Keratinocyte (primary cell): ENCODE measurements around the gene C14orf119. TPM values are rescaled to one million over a fixed set of nuclear protein-coding genes. Genes with fewer than 3 reads are reported as not detected.

ENCODE experiments used
- DNase-seq: peaks from one replicate; pipeline ENCODE4 v3.0.0-alpha.2; 2011; ENCODE audit warnings: low read depth, missing footprints, low spot score
- FAIRE-seq: peaks from 2 replicates; lab custom pipeline; 2011; peaks lifted over from hg19 to GRCh38; lab: Jason Lieb, UNC
- H2AFZ ChIP-seq: 2 replicates; pipeline ENCODE4 v1.6.0; 2012; ENCODE audit warnings: low read length, control low read depth, inconsistent platforms; ENCODE audit not compliant: control insufficient read depth
- H3K27ac ChIP-seq: 2 replicates; pipeline ENCODE4 v1.5.1; 2011; ENCODE audit warnings: low read length; ENCODE audit not compliant: control insufficient read depth, insufficient read depth
- H3K27me3 ChIP-seq: 3 replicates; pipeline ENCODE4 v1.6.0; 2011; ENCODE audit warnings: low read length; ENCODE audit not compliant: control insufficient read depth, insufficient read depth; ENCODE audit errors: extremely low read depth
- H3K36me3 ChIP-seq, 2 experiments: 2 replicates in 1 of 2; 3 replicates in 1 of 2; pipeline ENCODE4 v1.5.1; 2011; ENCODE audit warnings: low read length in 2 of 2, mild to moderate bottlenecking in 1 of 2; ENCODE audit not compliant: control insufficient read depth in 2 of 2, insufficient read depth in 2 of 2; ENCODE audit errors: extremely low read depth in 1 of 2
- H3K4me1 ChIP-seq: 3 replicates; pipeline ENCODE4 v1.5.1; 2011; ENCODE audit warnings: low read length; ENCODE audit not compliant: control insufficient read depth, insufficient read depth; ENCODE audit errors: extremely low read depth
- H3K4me2 ChIP-seq: 3 replicates; pipeline ENCODE4 v1.6.0; 2011; ENCODE audit warnings: low read depth, low read length; ENCODE audit not compliant: control insufficient read depth, insufficient read depth; ENCODE audit errors: extremely low read depth
- H3K4me3 ChIP-seq, 3 experiments: fragments of 200-600 bp in 1 of 3; sonication (generic) in 1 of 3; 2 replicates in 2 of 3; 3 replicates in 1 of 3; pipeline ENCODE4 v1.5.1; 2011 to 2016; ENCODE audit warnings: low read length in 3 of 3, mild to moderate bottlenecking in 3 of 3, control low read depth in 2 of 3, inconsistent platforms in 1 of 3, low read depth in 1 of 3, mixed read lengths in 1 of 3, mixed run types in 1 of 3, moderate library complexity in 1 of 3; ENCODE audit not compliant: control insufficient read depth in 2 of 3, insufficient read depth in 2 of 3; ENCODE audit errors: extremely low read depth in 1 of 3
- H3K79me2 ChIP-seq: 2 replicates; pipeline ENCODE4 v1.6.0; 2012; ENCODE audit warnings: low read length; ENCODE audit not compliant: control insufficient read depth, insufficient read depth
- H3K9ac ChIP-seq: 3 replicates; pipeline ENCODE4 v1.6.0; 2011; ENCODE audit warnings: low read length; ENCODE audit not compliant: control insufficient read depth, insufficient read depth; ENCODE audit errors: extremely low read depth
- H3K9me1 ChIP-seq: 3 replicates; pipeline ENCODE4 v1.6.0; 2011; ENCODE audit warnings: low read length; ENCODE audit not compliant: control insufficient read depth, insufficient read depth; ENCODE audit errors: extremely low read depth
- H3K9me3 ChIP-seq: 2 replicates; pipeline ENCODE4 v1.5.1; 2012; ENCODE audit warnings: low read depth, low read length; ENCODE audit not compliant: control insufficient read depth
- H4K20me1 ChIP-seq: 3 replicates; pipeline ENCODE4 v1.6.0; 2011; ENCODE audit warnings: low read length; ENCODE audit not compliant: control insufficient read depth, insufficient read depth; ENCODE audit errors: extremely low read depth
- EZH2 ChIP-seq: IDR thresholded peaks from one replicate; pipeline ENCODE4 v1.6.1; 2012; ENCODE audit warnings: inconsistent platforms, mild to moderate bottlenecking, low read length, moderate library complexity
- dilution Hi-C: fragments of 300-500 bp; cut with MboI; formaldehyde crosslinking; loops from one replicate; pipeline ENCODE4 v1.7.0; 2020; ENCODE audit warnings: low sequenced_read_pairs; ENCODE audit not compliant: extremely low pct_ligation_motif_present
- polyA plus RNA-seq, 5 experiments: library from polyadenylated mRNA; depleted of rRNA in 3 of 5; stranded (reverse) in 3 of 5; stranded (forward) in 1 of 5; unstranded in 1 of 5; fragments of >200 nt; gene quantifications; 1 replicate in 1 of 5; 2 replicates in 3 of 5; 3 replicates in 1 of 5; pipeline versions ENCODE4 v1.2.1 to v1.2.3, GENCODE V29; 2011 to 2012; ENCODE audit warnings: missing spikeins in 2 of 5, low read depth in 1 of 5, low replicate concordance in 1 of 5
- TF ChIP-seq, protein P1 (sequence below), 3 experiments: IDR thresholded peaks in 1 of 3; conservative IDR thresholded peaks in 1 of 3; optimal IDR thresholded peaks in 1 of 3; 2 replicates in 2 of 3; 3 replicates in 1 of 3; pipeline versions ENCODE3 to v1.5.1; 2011; ENCODE audit warnings: low read length in 3 of 3, mild to moderate bottlenecking in 3 of 3, moderate library complexity in 2 of 3, control low read depth in 1 of 3, inconsistent platforms in 1 of 3; ENCODE audit not compliant: insufficient read depth in 2 of 3; ENCODE audit errors: extremely low read depth in 1 of 3

C14orf119 gene
- polyA plus RNA-seq, 1 donor (not counting 4 experiments of a cell fraction or from before 2014, with no cell fraction given): 73.7 TPM

DNA sequence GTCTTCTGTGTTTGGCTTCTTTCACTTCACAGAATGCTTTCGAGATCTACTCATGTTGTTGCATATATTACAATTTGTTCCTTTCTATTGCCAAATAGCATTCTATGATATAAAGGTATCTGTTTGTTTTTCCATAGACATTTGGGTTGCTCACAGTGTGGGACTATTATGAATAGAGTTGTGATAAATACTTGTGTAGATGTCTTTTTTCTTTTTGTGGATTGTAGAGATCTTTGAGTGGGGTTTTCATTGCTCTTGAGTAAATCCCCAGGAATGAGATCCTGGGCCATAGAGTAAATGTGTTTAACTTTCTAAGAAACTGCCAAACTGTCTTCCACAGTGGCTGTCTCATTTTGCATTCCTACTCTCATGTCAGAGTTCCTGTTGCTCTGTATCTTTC lies 48.6 kb downstream of the C14orf119 start:
- TF ChIP-seq, protein P1, sequence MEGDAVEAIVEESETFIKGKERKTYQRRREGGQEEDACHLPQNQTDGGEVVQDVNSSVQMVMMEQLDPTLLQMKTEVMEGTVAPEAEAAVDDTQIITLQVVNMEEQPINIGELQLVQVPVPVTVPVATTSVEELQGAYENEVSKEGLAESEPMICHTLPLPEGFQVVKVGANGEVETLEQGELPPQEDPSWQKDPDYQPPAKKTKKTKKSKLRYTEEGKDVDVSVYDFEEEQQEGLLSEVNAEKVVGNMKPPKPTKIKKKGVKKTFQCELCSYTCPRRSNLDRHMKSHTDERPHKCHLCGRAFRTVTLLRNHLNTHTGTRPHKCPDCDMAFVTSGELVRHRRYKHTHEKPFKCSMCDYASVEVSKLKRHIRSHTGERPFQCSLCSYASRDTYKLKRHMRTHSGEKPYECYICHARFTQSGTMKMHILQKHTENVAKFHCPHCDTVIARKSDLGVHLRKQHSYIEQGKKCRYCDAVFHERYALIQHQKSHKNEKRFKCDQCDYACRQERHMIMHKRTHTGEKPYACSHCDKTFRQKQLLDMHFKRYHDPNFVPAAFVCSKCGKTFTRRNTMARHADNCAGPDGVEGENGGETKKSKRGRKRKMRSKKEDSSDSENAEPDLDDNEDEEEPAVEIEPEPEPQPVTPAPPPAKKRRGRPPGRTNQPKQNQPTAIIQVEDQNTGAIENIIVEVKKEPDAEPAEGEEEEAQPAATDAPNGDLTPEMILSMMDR (optimal IDR thresholded peaks at IDR 0.05 in 1 of 3, IDR thresholded peaks at IDR 0.05 in 1 of 3, conservative IDR thresholded peaks at IDR 0.05 in 1 of 3; ENCODE audit: extremely low read depth in 1 of 3, insufficient read depth in 2 of 3, low read length in 3 of 3): no peak
- TF ChIP-seq EZH2: no peak
- Histone ChIP-seq H3K9me3 (no peaks in the 10 kb centered on the region), H3K27me3 (no peaks in the 10 kb centered on the region), H3K4me2 (no peak overlapping the region), H3K9me1 (no peaks in the 10 kb centered on the region), H3K4me1 (peaks cover 20% of the 10 kb centered on the region), H3K9ac (no peak overlapping the region), H3K36me3 (peaks cover 7% of the 10 kb centered on the region in 2 experiments), H2AFZ (no peak overlapping the region), H3K79me2 (no peaks in the 10 kb centered on the region), H3K4me3 (no peak overlapping the region), H3K27ac (no peak overlapping the region), H4K20me1 (no peaks in the 10 kb centered on the region)
- no peak for FAIRE-seq
- no peak for DNase-seq
- dilution Hi-C loops: no loop called here

DNA sequence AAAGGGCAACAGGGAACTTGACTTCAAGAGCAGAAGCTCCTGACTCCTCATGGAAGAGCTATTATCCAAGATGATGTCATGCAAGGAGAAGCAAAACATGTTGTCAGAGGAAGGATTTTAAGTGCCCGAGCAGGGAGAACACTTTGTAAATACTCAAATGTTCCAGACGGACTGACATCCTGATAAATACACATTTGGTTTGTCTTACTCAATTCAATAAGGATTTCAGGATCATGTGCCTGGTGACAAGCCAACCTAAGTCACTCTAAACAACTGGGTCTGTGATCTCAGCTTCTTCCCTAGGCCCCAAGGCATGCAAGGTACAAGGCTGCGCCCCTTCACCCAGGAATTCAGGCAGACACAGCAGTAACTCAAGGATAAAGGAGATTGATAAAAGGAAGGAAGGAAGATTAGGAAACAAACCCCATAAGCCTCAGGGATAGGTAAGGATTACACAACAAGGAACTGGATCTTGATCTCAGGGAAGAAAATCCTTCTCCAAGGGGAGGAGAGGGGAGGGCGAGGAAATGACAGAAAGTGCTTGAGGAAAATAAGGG lies 50.6 kb downstream of the C14orf119 start:
- no peaks in the 10 kb centered on the region for H4K20me1 ChIP-seq
- H3K9me3 ChIP-seq: no peaks in the 10 kb centered on the region
- H3K4me1 ChIP-seq: peaks cover 17% of the 10 kb centered on the region
- H2AFZ ChIP-seq: no peak overlapping the region
- dilution Hi-C loops: no loop called here
- no peaks in the 10 kb centered on the region for H3K27me3 ChIP-seq
- no peak overlapping the region for H3K9ac ChIP-seq
- no peaks in the 10 kb centered on the region for H3K9me1 ChIP-seq
- H3K4me3 ChIP-seq: no peak overlapping the region
- H3K79me2 ChIP-seq: no peaks in the 10 kb centered on the region
- TF ChIP-seq, protein P1 (optimal IDR thresholded peaks at IDR 0.05 in 1 of 3, IDR thresholded peaks at IDR 0.05 in 1 of 3, conservative IDR thresholded peaks at IDR 0.05 in 1 of 3; ENCODE audit: extremely low read depth in 1 of 3, insufficient read depth in 2 of 3, low read length in 3 of 3): no peak
- TF ChIP-seq EZH2: no peak
- H3K36me3 ChIP-seq: peaks cover 4 to 7% of the 10 kb centered on the region in 2 experiments
- no peak overlapping the region for H3K4me2 ChIP-seq
- H3K27ac ChIP-seq: no peak overlapping the region
- no peak for FAIRE-seq
- DNase-seq: no peak
